Endodermal cell (in vitro differentiated cells): ENCODE results near the gene SPRED2. TPM values are rescaled to one million over a fixed set of nuclear protein-coding genes. Genes with fewer than 3 reads are reported as not detected.

ENCODE experiments used
- DNase-seq: peaks from one replicate; pipeline ENCODE4 v3.0.0-alpha.2; 2017
- H3K27ac ChIP-seq: 2 replicates; pipeline ENCODE4 v1.5.1; 2013; ENCODE audit warnings: mild to moderate bottlenecking, low read depth, low read length, moderate library complexity
- H3K27me3 ChIP-seq: 2 replicates; pipeline ENCODE4 v1.6.1; 2013; ENCODE audit warnings: mild to moderate bottlenecking, low read length, moderate library complexity; ENCODE audit not compliant: insufficient read depth, control insufficient read depth, poor library complexity, severe bottlenecking
- H3K36me3 ChIP-seq: 2 replicates; pipeline ENCODE4 v1.7.0; 2013; ENCODE audit warnings: mild to moderate bottlenecking, low read length, moderate library complexity; ENCODE audit not compliant: control insufficient read depth, insufficient read depth
- H3K4me1 ChIP-seq: one replicate; pipeline ENCODE4 v1.7.0; 2013; ENCODE audit warnings: low read length; ENCODE audit not compliant: control insufficient read depth, insufficient read depth
- H3K4me3 ChIP-seq: 2 replicates; pipeline ENCODE4 v1.5.1; 2013; ENCODE audit warnings: mild to moderate bottlenecking, low read length, moderate library complexity
- H3K9ac ChIP-seq: 2 replicates; pipeline ENCODE4 v1.6.1; 2013; ENCODE audit warnings: mild to moderate bottlenecking, low read length, moderate library complexity; ENCODE audit not compliant: poor library complexity, severe bottlenecking; ENCODE audit errors: extremely low read depth
- H3K9me3 ChIP-seq: 2 replicates; pipeline ENCODE4 v1.6.1; 2013; ENCODE audit warnings: mild to moderate bottlenecking, low read length, moderate library complexity; ENCODE audit not compliant: control insufficient read depth
- H3K27ac Mint-ChIP-seq: 2 replicates; pipeline ENCODE4 v1.8.0; 2020; ENCODE audit warnings: mixed read lengths
- H3K27me3 Mint-ChIP-seq: 2 replicates; pipeline ENCODE4 v1.8.0; 2021; ENCODE audit warnings: mild to moderate bottlenecking, mixed read lengths; ENCODE audit not compliant: insufficient read depth
- H3K36me3 Mint-ChIP-seq: 2 replicates; pipeline ENCODE4 v1.8.0; 2020; ENCODE audit warnings: low read depth, mixed read lengths
- H3K4me1 Mint-ChIP-seq: 2 replicates; pipeline ENCODE4 v1.8.0; 2020; ENCODE audit warnings: mixed read lengths
- H3K4me3 Mint-ChIP-seq: 2 replicates; pipeline ENCODE4 v1.8.0; 2020; ENCODE audit warnings: mild to moderate bottlenecking, moderate library complexity, mixed read lengths
- H3K9me3 Mint-ChIP-seq: 2 replicates; pipeline ENCODE4 v1.8.0; 2020; ENCODE audit warnings: mild to moderate bottlenecking, mixed read lengths
- WGBS, 2 experiments: methylation state at CpG; one replicate each; pipeline versions ENCODE4 v1.1.5 to v1.1.7; 2013; ENCODE audit warnings: missing lambda C conversion rate in 2 of 2, mixed read lengths in 1 of 2; ENCODE audit not compliant: insufficient coverage in 1 of 2, insufficient read length in 1 of 2; 5-methylcytosine and 5-hydroxymethylcytosine counted together
- total RNA-seq, 2 donors: library from RNA; stranded (reverse); fragmentation: NEBNext Ultra II Directional in 1 of 2; extraction: Animal tissue kit (Norgen Biotek cat#: 25700) in 1 of 2; gene quantifications; 2 replicates in 1 of 2; 3 replicates in 1 of 2; pipeline ENCODE4 v1.2.1, GENCODE V29; 2021
- TF ChIP-seq, protein P1 (sequence below): fragments of 200-600 bp; sonication (generic); conservative IDR thresholded peaks from 2 replicates; pipeline ENCODE4 v1.5.0; 2021; ENCODE audit warnings: antibody characterized with exemption, mild to moderate bottlenecking

The SPRED2 gene
- total RNA-seq, 2 donors from 2014 or later, result 60.3 to 70.1 TPM

DNA sequence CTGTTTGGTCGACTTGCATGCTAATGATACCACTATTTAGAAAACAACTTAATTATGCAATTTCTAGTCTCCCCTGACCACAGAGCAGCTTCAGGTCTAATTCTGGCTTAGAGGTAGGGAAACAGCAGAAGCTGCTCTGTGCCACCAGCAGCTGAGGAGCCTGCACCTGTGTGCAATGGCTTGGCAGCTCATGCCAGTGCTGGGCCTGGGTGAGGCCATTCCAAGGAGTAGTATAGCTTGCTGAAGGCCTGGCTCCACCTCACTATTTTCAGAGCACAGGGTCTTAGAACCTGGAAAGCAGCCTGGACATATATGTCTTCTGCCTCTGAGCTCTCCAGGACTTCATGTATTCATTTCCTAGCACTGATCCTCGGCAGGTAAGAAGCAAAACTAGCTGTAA, 62.8 kb downstream of the SPRED2 start:
- H3K9me3 ChIP-seq, result no peaks in the 10 kb centered on the region
- H3K9ac ChIP-seq, result no peak overlapping the region
- TF ChIP-seq, protein P1, sequence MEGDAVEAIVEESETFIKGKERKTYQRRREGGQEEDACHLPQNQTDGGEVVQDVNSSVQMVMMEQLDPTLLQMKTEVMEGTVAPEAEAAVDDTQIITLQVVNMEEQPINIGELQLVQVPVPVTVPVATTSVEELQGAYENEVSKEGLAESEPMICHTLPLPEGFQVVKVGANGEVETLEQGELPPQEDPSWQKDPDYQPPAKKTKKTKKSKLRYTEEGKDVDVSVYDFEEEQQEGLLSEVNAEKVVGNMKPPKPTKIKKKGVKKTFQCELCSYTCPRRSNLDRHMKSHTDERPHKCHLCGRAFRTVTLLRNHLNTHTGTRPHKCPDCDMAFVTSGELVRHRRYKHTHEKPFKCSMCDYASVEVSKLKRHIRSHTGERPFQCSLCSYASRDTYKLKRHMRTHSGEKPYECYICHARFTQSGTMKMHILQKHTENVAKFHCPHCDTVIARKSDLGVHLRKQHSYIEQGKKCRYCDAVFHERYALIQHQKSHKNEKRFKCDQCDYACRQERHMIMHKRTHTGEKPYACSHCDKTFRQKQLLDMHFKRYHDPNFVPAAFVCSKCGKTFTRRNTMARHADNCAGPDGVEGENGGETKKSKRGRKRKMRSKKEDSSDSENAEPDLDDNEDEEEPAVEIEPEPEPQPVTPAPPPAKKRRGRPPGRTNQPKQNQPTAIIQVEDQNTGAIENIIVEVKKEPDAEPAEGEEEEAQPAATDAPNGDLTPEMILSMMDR, result no peak
- Mint-ChIP-seq H3K36me3 (no peaks in the 10 kb centered on the region), H3K27ac (no peak overlapping the region), H3K9me3 (no peaks in the 10 kb centered on the region), H3K4me3 (no peak overlapping the region), H3K4me1 (peaks cover 83% of the 10 kb centered on the region), H3K27me3 (no peaks in the 10 kb centered on the region)
- H3K4me1 ChIP-seq, result peaks cover 40% of the 10 kb centered on the region
- WGBS, 2 experiments, result 89 to 100% methylated on average over 1 to 2 of the region's 2 CpGs
- no peaks in the 10 kb centered on the region for H3K36me3 ChIP-seq
- no peaks in the 10 kb centered on the region for H3K27me3 ChIP-seq
- no peak overlapping the region for H3K27ac ChIP-seq
- DNase-seq, result peak; percentile 23
- H3K4me3 ChIP-seq, result no peak overlapping the region

DNA sequence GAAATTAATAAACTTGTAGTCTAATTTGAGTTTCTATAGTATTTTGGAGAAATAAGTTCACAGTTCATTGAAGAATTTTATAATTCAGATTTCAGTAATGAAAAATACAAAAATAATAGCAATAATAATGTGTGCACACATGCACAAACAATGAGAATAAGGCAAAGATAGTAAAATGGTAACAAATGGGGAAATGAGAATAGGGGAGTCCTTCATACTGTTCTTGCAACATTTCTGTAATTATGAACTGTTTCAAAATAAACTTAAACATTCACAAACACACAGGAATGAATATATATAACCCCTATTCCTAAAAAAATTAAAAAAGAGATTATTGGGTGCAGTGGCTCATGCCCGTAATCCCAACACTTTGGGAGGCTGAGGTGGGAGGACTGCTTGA, 63.9 kb downstream of the SPRED2 start:
- H3K9me3 ChIP-seq, result no peaks in the 10 kb centered on the region
- DNase-seq, result no peak
- H3K27ac ChIP-seq, result no peak overlapping the region
- TF ChIP-seq, protein P1, result no peak
- H3K36me3 ChIP-seq, result no peaks in the 10 kb centered on the region
- Mint-ChIP-seq H3K9me3 (no peaks in the 10 kb centered on the region), H3K4me3 (no peak overlapping the region), H3K27me3 (no peaks in the 10 kb centered on the region), H3K36me3 (no peaks in the 10 kb centered on the region), H3K4me1 (peaks cover 81% of the 10 kb centered on the region), H3K27ac (no peak overlapping the region)
- H3K9ac ChIP-seq, result no peak overlapping the region
- no peaks in the 10 kb centered on the region for H3K27me3 ChIP-seq
- 88 to 100% methylated on average over 1 of the region's 1 CpG for WGBS, 2 experiments
- H3K4me3 ChIP-seq, result no peak overlapping the region
- peaks cover 30% of the 10 kb centered on the region for H3K4me1 ChIP-seq

DNA sequence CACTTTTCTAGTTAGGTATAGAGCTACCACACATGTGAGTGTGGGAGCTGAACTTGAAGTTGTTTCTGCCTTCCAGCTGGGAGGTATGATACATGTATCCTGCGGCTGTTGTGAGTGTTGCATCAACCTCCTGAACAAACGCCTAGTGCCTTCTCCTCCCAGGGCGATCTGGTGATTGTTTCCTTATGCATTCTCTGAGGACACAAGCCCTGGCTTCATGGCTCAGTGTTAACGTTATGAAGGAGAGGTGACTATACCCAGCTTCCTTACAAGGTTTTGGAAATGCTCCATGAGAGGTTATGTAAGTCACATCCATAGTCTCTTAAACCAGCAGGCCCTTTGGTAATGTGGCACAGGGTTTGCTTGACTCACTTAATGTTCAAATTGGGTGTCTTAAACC, 64.9 kb downstream of the SPRED2 start:
- no peak for DNase-seq
- H3K9me3 Mint-ChIP-seq, result no peaks in the 10 kb centered on the region
- Histone ChIP-seq H3K36me3 (no peaks in the 10 kb centered on the region), H3K27me3 (no peaks in the 10 kb centered on the region), H3K4me1 (peaks cover 23% of the 10 kb centered on the region), H3K9me3 (no peaks in the 10 kb centered on the region), H3K27ac (no peak overlapping the region), H3K4me3 (no peak overlapping the region), H3K9ac (no peak overlapping the region)
- H3K36me3 Mint-ChIP-seq, result no peaks in the 10 kb centered on the region
- 72 to 75% methylated on average over 2 to 4 of the region's 4 CpGs for WGBS, 2 experiments
- TF ChIP-seq, protein P1, result no peak
- H3K27ac Mint-ChIP-seq, result peak overlapping the region; percentile 72
- H3K27me3 Mint-ChIP-seq, result no peaks in the 10 kb centered on the region
- H3K4me1 Mint-ChIP-seq, result peaks cover 72% of the 10 kb centered on the region
- H3K4me3 Mint-ChIP-seq, result no peak overlapping the region
